K562 (cell line): ENCODE data around the gene PHTF2. TPM values are rescaled to one million over a fixed set of nuclear protein-coding genes. Genes with fewer than 3 reads are reported as not detected.

Source experiments
- ATAC-seq: fragments of 200-7000 bp; cut with Tn5 transposase; 3 replicates; pipeline ENCODE4 v1.9.1; 2020; ENCODE audit warnings: moderate library complexity
- BruUV-seq: library from RNA; stranded (reverse); fragments of 400-500 nt; replicated peaks from 2 replicates; lab custom pipeline; 2021; lab: Mats Ljungman, UMichigan
- CTCF ChIA-PET: fragments of 300-600 bp; formaldehyde crosslinking; extraction: SDS; loops from one replicate; lab custom pipeline; 2021; ENCODE audit warnings: low intra/inter-chr PET ratio; lab: Yijun Ruan, JAX
- POLR2A ChIA-PET: fragments of 300-600, 350-650 bp; sonication (Branson Sonifier 250); formaldehyde crosslinking; extraction: SDS; loops from one replicate; lab custom pipeline; 2021; ENCODE audit warnings: antibody characterized with exemption, inconsistent platforms; lab: Yijun Ruan, JAX
- DNase-seq, 4 experiments: peaks; one replicate each; pipeline versions ENCODE4 v3.0.0 to v3.0.0-alpha.2; 2011 to 2018; ENCODE audit warnings: low spot score in 3 of 4, mixed read lengths in 3 of 4; ENCODE audit errors: extremely low read depth in 1 of 4
- FAIRE-seq: peaks from 2 replicates; lab custom pipeline; 2011; peaks lifted over from hg19 to GRCh38; lab: Jason Lieb, UNC
- H2AFZ ChIP-seq: 2 replicates; pipeline ENCODE4 v1.6.0; 2011; ENCODE audit warnings: low read depth, low read length, control low read depth, inconsistent platforms
- H3K27ac ChIP-seq: fragments of 200-600 bp; 3 replicates; pipeline ENCODE4 v1.8.0; 2011; ENCODE audit warnings: low read depth, mild to moderate bottlenecking, control low read depth, inconsistent platforms, low read length, moderate library complexity, mixed read lengths; ENCODE audit errors: extremely low read depth
- H3K27me3 ChIP-seq, 2 experiments: fragments of 300-600 bp in 1 of 2; 2 replicates in 1 of 2; 3 replicates in 1 of 2; pipeline versions ENCODE4 v1.6.0 to v1.8.0; 2011; ENCODE audit warnings: inconsistent platforms in 2 of 2, low read length in 2 of 2, mild to moderate bottlenecking in 1 of 2, mixed read lengths in 1 of 2, moderate library complexity in 1 of 2; ENCODE audit not compliant: control insufficient read depth in 2 of 2, insufficient read depth in 2 of 2
- H3K36me3 ChIP-seq: fragments of 300-600 bp; 3 replicates; pipeline ENCODE4 v1.8.0; 2011; ENCODE audit warnings: mild to moderate bottlenecking, low read length, inconsistent platforms; ENCODE audit not compliant: control insufficient read depth, insufficient read depth
- H3K4me1 ChIP-seq, 2 experiments: fragments of 200-600 bp in 1 of 2; replicated peaks in 1 of 2; 2 replicates in 1 of 2; 3 replicates in 1 of 2; pipeline versions ENCODE4 v1.5.1 to v1.8.0; 2011; ENCODE audit warnings: inconsistent platforms in 2 of 2, low read length in 2 of 2, mild to moderate bottlenecking in 1 of 2, mixed read lengths in 1 of 2, moderate library complexity in 1 of 2; ENCODE audit not compliant: control insufficient read depth in 2 of 2, insufficient read depth in 2 of 2
- H3K4me2 ChIP-seq: 2 replicates; pipeline ENCODE4 v1.6.1; 2011; ENCODE audit warnings: low read length, control low read depth, inconsistent platforms, mixed read lengths; ENCODE audit not compliant: insufficient read depth
- H3K4me3 ChIP-seq: fragments of 200-600 bp; sonication (generic), shearing (Covaris generic); 2 replicates; pipeline ENCODE4 v1.5.1; 2016; ENCODE audit warnings: control low read depth, inconsistent platforms
- H3K79me2 ChIP-seq: fragments of 200-600 bp; 3 replicates; pipeline ENCODE4 v1.8.0; 2011; ENCODE audit warnings: low read length, inconsistent platforms; ENCODE audit not compliant: control insufficient read depth, insufficient read depth
- H3K9ac ChIP-seq, 2 experiments: 2 replicates each; pipeline versions ENCODE4 v1.6.0 to v1.6.1; 2011; ENCODE audit warnings: low read depth in 2 of 2, low read length in 2 of 2, control low read depth in 1 of 2, inconsistent platforms in 1 of 2, mild to moderate bottlenecking in 1 of 2, mixed read lengths in 1 of 2; ENCODE audit not compliant: insufficient read depth in 1 of 2
- H3K9me1 ChIP-seq: one replicate; pipeline ENCODE4 v1.6.0; 2011; ENCODE audit warnings: inconsistent platforms, mild to moderate bottlenecking, low read length, moderate library complexity; ENCODE audit not compliant: control insufficient read depth, insufficient read depth
- H3K9me3 ChIP-seq: replicated peaks from 2 replicates; pipeline ENCODE4 v1.5.1; 2011; ENCODE audit warnings: low read depth, low read length, inconsistent platforms; ENCODE audit not compliant: control insufficient read depth, insufficient read depth
- H4K20me1 ChIP-seq: replicated peaks from 2 replicates; pipeline ENCODE4 v1.6.1; 2011; ENCODE audit warnings: low read length, inconsistent platforms, mixed read lengths; ENCODE audit not compliant: control insufficient read depth, insufficient read depth
- DDX20 ChIP-seq: fragments of 450-650 bp; IDR thresholded peaks from 2 replicates; pipeline ENCODE4 v1.6.1; 2016; ENCODE audit warnings: missing genetic modification characterization, low read depth, mild to moderate bottlenecking, missing compliant biosample characterization, moderate library complexity
- HINFP ChIP-seq: fragments of 450-650 bp; conservative IDR thresholded peaks from 2 replicates; pipeline ENCODE4 v1.6.1; 2016; ENCODE audit warnings: missing genetic modification characterization, low read depth, mild to moderate bottlenecking, control low read depth, missing compliant biosample characterization
- KLF16 ChIP-seq: IDR thresholded peaks from 2 replicates; pipeline ENCODE4 v1.6.1; 2016; ENCODE audit warnings: antibody characterized with exemption
- MEF2D ChIP-seq: conservative IDR thresholded peaks from 2 replicates; pipeline ENCODE4 v1.6.1; 2016; ENCODE audit warnings: low read depth, missing genetic modification characterization, missing compliant biosample characterization
- MTA1 ChIP-seq: fragments of 450-650 bp; IDR thresholded peaks from 2 replicates; pipeline ENCODE4 v1.6.1; 2017; ENCODE audit warnings: borderline replicate concordance
- NR2C1 ChIP-seq, 2 experiments: fragments of 450-650 bp; IDR thresholded peaks; 2 replicates each; pipeline ENCODE4 v1.6.1; 2017; ENCODE audit warnings: mild to moderate bottlenecking in 2 of 2, antibody characterized with exemption in 1 of 2, inconsistent platforms in 1 of 2, missing compliant biosample characterization in 1 of 2, missing genetic modification characterization in 1 of 2
- NR4A1 ChIP-seq, 2 experiments: fragments of 250-450 bp in 1 of 2; fragments of 450-650 bp in 1 of 2; sonication (Bioruptor Pico) in 1 of 2; IDR thresholded peaks; 2 replicates each; pipeline versions ENCODE4 v1.4.0 to v1.6.1; 2016 to 2020; ENCODE audit warnings: mild to moderate bottlenecking in 2 of 2, missing compliant biosample characterization in 1 of 2, missing genetic modification characterization in 1 of 2, moderate library complexity in 1 of 2
- PTRF ChIP-seq: fragments of 450-650 bp; IDR thresholded peaks from 2 replicates; pipeline ENCODE4 v1.6.1; 2016; ENCODE audit warnings: mild to moderate bottlenecking, missing genetic modification characterization, missing compliant biosample characterization
- UBTF ChIP-seq, 2 experiments: IDR thresholded peaks; 2 replicates each; pipeline ENCODE4 v1.6.1; 2012; ENCODE audit warnings: improper control_type of control experiment in 2 of 2, low read depth in 2 of 2, low read length in 2 of 2, borderline replicate concordance in 1 of 2
- ZNF324 ChIP-seq: fragments of 250-450 bp; sonication (Bioruptor Pico); IDR thresholded peaks from 2 replicates; pipeline ENCODE4 v1.4.0; 2020; ENCODE audit warnings: mild to moderate bottlenecking
- ZNF395 ChIP-seq: fragments of 200-800 bp; sonication (Bioruptor generic); IDR thresholded peaks from 2 replicates; pipeline ENCODE4 v1.6.1; 2017; ENCODE audit warnings: missing genetic modification characterization, missing compliant biosample characterization
- ZNF644 ChIP-seq: fragments of 200-800 bp; sonication (Bioruptor generic); IDR thresholded peaks from 2 replicates; pipeline ENCODE4 v1.6.1; 2016; ENCODE audit warnings: low read depth, missing genetic modification characterization, missing compliant biosample characterization
- WGBS: fragments of 100-300 bp; shearing (Covaris generic); methylation state at CpG from one replicate; pipeline ENCODE4 v1.1.6; 2016; ENCODE audit warnings: low coverage, mixed read lengths; ENCODE audit not compliant: insufficient coverage; ENCODE audit errors: missing lambda C conversion rate; 5-methylcytosine and 5-hydroxymethylcytosine counted together
- in situ Hi-C: fragments of 300-500 bp; cut with MboI; formaldehyde crosslinking; loops from 4 replicates; pipeline ENCODE4 v1.15.0; 2018; ENCODE audit warnings: inconsistent platforms, mixed read lengths
- intact Hi-C: fragments of 100-400 bp; cut with micrococcal nuclease; formaldehyde crosslinking; loops from 2 replicates; pipeline ENCODE4 v1.14.2; 2022
- polyA plus RNA-seq, 8 experiments: library from polyadenylated mRNA; depleted of rRNA in 4 of 8; stranded (reverse) in 5 of 8; unstranded in 3 of 8; fragments of >200 nt; fragmentation: Nextera tagmentation in 2 of 8; fragmentation: Illumina TruSeq in 1 of 8; extraction: Ambion mirVana in 2 of 8; extraction: Trizol in 1 of 8; gene quantifications; 2 replicates each; pipeline versions ENCODE4 v1.2.1 to v1.2.3, GENCODE V29; 2011 to 2014; ENCODE audit warnings: inconsistent platforms in 1 of 8, missing spikeins in 1 of 8
- total RNA-seq, 7 experiments: library from RNA; depleted of rRNA in 6 of 7; stranded (reverse); fragments of >200 nt in 6 of 7; fragmentation: Illumina TruSeq in 2 of 7; extraction: Trizol in 2 of 7; gene quantifications; 2 replicates each; pipeline versions ENCODE4 v1.2.1 to v1.2.3, GENCODE V29; 2011 to 2021; ENCODE audit warnings: low replicate concordance in 1 of 7
- TF ChIP-seq, protein P1 (sequence below), 3 experiments: fragments of 200-800 bp in 1 of 3; sonication (Bioruptor generic) in 1 of 3; sonication (generic) in 1 of 3; formaldehyde crosslinking in 1 of 3; IDR thresholded peaks; 2 replicates each; pipeline versions ENCODE4 v1.6.1 to v1.8.0; 2016 to 2022; ENCODE audit warnings: mild to moderate bottlenecking in 2 of 3, missing compliant biosample characterization in 2 of 3, missing genetic modification characterization in 2 of 3, missing genetic modification reagents in 1 of 3

PHTF2 gene
- total and polyA plus RNA-seq, 9 of the 15 experiments (the other 6 are each of a cell fraction or from before 2014, with no cell fraction given), result 17.9 to 43.6 (median 25.4) TPM

- Histone ChIP-seq H3K27ac (no peak overlapping the region), H3K9me1 (peaks cover 4% of the 10 kb centered on the region), H4K20me1 (no peaks in the 10 kb centered on the region; the same call in 1 of the 2 replicates), H3K36me3 (peaks cover 5% of the 10 kb centered on the region; the same call in 1 of the 3 replicates), H3K27me3 (no peaks in the 10 kb centered on the region), H3K79me2 (peaks cover 43% of the 10 kb centered on the region), H3K4me2 (no peak overlapping the region), H2AFZ (no peak overlapping the region), H3K4me3 (no peak overlapping the region), H3K9ac (no peak overlapping the region), H3K4me1 (peaks cover 0 to 3% of the 10 kb centered on the region in 2 experiments; a peak in 2 of 5 replicates), H3K9me3 (no peaks in the 10 kb centered on the region)
- ATAC-seq, result no peak
- FAIRE-seq, result no peak
- 88% methylated on average over 1 of the region's 1 CpG for WGBS
- ChIA-PET CTCF (no interaction called here), POLR2A (no interaction called here)
- intact Hi-C loops, result no loop called here
- BruUV-seq, result no TSS peak
- DNase-seq, result no peak
- in situ Hi-C loops, result no loop called here
- TF ChIP-seq MEF2D (tag), result 0 out of 2 replicates have a peak, but pooled peaks have one; percentile 20
- TF ChIP-seq ZNF644 (tag), result peak; percentile 75; the same call in 1 of the 2 replicates
- no peak for TF ChIP-seq UBTF (IDR thresholded peaks at IDR 0.05; ENCODE audit: borderline replicate concordance in 1 of 2, low read depth in 2 of 2, low read length in 2 of 2)
- 0 out of 2 replicates have a peak, but pooled peaks have one; percentile 17 for TF ChIP-seq ZNF324 (CRISPR knock-in tag)
- no peak for TF ChIP-seq MTA1
- no peak for TF ChIP-seq NR2C1 (IDR thresholded peaks at IDR 0.05)
- peak; percentile 41; the same call in 1 of the 2 replicates for TF ChIP-seq NR2C1 (tag; IDR thresholded peaks at IDR 0.05)
- TF ChIP-seq HINFP (tag), result peak; percentile 38; the same call in 1 of the 2 replicates
- TF ChIP-seq KLF16, result no peak
- TF ChIP-seq, protein P1, sequence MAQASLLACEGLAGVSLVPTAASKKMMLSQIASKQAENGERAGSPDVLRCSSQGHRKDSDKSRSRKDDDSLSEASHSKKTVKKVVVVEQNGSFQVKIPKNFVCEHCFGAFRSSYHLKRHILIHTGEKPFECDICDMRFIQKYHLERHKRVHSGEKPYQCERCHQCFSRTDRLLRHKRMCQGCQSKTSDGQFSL (CRISPR knock-in tag; IDR thresholded peaks at IDR 0.05), result no peak
- TF ChIP-seq, protein P1 (tag; IDR thresholded peaks at IDR 0.05), result peak in 1 of 2 experiments; percentile 62; a peak in 1 of 4 replicates
- peak; percentile 59 for TF ChIP-seq ZNF395
- no peak for TF ChIP-seq NR4A1 (CRISPR knock-in tag; IDR thresholded peaks at IDR 0.05)
- TF ChIP-seq NR4A1 (tag; IDR thresholded peaks at IDR 0.05), result 0 out of 2 replicates have a peak, but pooled peaks have one; percentile 50
- TF ChIP-seq DDX20, result peak; percentile 80; the same call in 1 of the 2 replicates
- TF ChIP-seq PTRF (tag), result peak; percentile 84
Measured at GRCh38 chr7:77878500-77878899, 79.9 kb downstream of the PHTF2 start.
